Fibroblast of lung (primary cell): ENCODE measurements around the gene FAU.

Experiments
- EZH2 ChIP-seq: IDR thresholded peaks from 2 replicates; pipeline ENCODE4 v1.5.1; 2012; ENCODE audit warnings: low read length, control low read depth, mild to moderate bottlenecking; ENCODE audit errors: missing control alignments
- TF ChIP-seq, protein P1 (sequence below), 2 donors: IDR thresholded peaks in 1 of 2; conservative IDR thresholded peaks in 1 of 2; 1 replicate in 1 of 2; 2 replicates in 1 of 2; pipeline ENCODE4 v1.5.1; 2011 to 2012; ENCODE audit warnings: low read length in 2 of 2, control low read depth in 1 of 2, inconsistent platforms in 1 of 2, low read depth in 1 of 2, mild to moderate bottlenecking in 1 of 2

DNA sequence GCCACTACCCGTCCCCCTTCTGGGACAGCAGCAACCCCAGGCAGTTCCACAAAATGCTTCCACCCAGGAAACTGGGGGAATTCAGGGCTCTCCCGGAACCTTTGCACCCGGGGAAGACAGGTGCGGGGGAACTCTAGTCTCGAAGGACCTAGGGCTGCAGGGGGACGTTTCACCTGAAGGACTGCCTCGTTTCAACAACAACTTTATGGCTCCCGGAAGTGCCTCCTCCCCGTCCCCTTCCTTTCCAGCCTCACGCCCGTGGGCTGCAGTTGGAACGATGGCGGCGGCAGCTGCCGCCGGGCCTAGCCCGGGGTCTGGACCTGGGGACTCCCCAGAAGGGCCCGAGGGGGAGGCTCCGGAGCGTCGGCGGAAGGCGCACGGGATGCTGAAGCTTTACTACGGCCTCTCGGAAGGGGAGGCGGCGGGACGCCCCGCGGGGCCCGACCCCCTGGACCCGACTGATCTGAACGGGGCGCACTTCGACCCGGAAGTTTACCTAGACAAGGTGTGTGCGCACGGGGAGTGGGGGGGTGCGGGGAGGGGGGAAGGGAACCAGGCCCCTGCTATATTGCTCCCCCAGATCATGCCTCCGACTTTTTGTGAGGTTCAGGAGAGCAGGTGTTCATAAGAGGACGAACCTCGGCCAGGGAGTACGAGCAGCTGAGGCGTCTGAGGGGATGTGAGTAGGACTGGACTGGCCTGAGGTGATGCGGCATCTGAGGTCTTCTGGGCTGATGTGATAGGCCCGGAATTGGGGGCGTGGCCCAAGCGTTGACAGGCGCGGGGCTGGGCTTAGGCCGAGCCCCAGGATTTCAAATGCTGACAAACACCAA, 25.7 kb downstream of the FAU start, which contains the start of gene VPS51:
- TF ChIP-seq, protein P1, sequence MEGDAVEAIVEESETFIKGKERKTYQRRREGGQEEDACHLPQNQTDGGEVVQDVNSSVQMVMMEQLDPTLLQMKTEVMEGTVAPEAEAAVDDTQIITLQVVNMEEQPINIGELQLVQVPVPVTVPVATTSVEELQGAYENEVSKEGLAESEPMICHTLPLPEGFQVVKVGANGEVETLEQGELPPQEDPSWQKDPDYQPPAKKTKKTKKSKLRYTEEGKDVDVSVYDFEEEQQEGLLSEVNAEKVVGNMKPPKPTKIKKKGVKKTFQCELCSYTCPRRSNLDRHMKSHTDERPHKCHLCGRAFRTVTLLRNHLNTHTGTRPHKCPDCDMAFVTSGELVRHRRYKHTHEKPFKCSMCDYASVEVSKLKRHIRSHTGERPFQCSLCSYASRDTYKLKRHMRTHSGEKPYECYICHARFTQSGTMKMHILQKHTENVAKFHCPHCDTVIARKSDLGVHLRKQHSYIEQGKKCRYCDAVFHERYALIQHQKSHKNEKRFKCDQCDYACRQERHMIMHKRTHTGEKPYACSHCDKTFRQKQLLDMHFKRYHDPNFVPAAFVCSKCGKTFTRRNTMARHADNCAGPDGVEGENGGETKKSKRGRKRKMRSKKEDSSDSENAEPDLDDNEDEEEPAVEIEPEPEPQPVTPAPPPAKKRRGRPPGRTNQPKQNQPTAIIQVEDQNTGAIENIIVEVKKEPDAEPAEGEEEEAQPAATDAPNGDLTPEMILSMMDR (conservative IDR thresholded peaks at IDR 0.05 in 1 of 2, IDR thresholded peaks at IDR 0.05 in 1 of 2; ENCODE audit: low read depth in 1 of 2, low read length in 2 of 2) = no peak
- no peak for TF ChIP-seq EZH2
